ENCODE measurements around the gene FRRS1L. TPM values are rescaled to one million over a fixed set of nuclear protein-coding genes. Genes with fewer than 3 reads are reported as not detected.

The FRRS1L gene
- total and polyA plus RNA-seq, 2 of the 13 experiments (the other 11 are each of a cell fraction or from before 2014, with no cell fraction given), result 0.02 to 0.03 TPM

DNA sequence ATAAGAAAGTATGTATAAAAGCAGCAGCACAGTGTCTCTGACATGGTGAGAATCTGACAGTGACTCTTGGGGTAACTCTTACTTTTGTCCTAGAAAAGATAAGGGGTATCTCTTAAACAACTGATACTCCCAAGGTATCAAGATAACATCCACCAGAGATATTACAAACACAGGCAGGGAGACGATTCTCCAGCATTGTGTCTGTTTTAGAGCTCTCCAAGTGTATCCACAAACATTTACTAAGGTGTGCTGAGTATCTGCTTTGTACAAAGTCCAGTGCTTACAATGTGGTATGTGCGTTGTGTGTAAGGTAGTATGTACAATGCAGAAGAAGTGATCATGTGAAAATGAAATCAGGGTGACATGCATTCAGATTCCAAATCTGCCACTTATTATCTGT lies 42.9 kb downstream of the FRRS1L start:
- Histone ChIP-seq H3K27ac (ENCODE audit: extremely low read length, insufficient read depth, low read length) (peak overlapping the region; percentile 64), H4K20me1 (ENCODE audit: insufficient read depth, low read length) (no peaks in the 10 kb centered on the region), H3K27me3 (ENCODE audit: control insufficient read depth in 1 of 2, insufficient read depth in 2 of 2, low read length in 2 of 2) (no peaks in the 10 kb centered on the region), H3K9ac (ENCODE audit: insufficient read depth, low read depth, low read length) (peak overlapping the region; percentile 25; the same call in 1 of the 2 replicates), H3K79me2 (ENCODE audit: insufficient read depth, low read length) (peaks cover 6% of the 10 kb centered on the region), H3K4me2 (ENCODE audit: low read depth, low read length) (peak overlapping the region; percentile 95), H3K4me1 (ENCODE audit: insufficient read depth, low read length) (peaks cover 74% of the 10 kb centered on the region), H3K4me3 (replicated peaks in 1 of 3; ENCODE audit: insufficient read depth in 1 of 3, low read depth in 2 of 3, low read length in 3 of 3) (peak overlapping the region; percentile 47 to 55 (median 53); a peak in 4 of 6 replicates), H3K36me3 (replicated peaks in 1 of 2; ENCODE audit: control insufficient read depth in 1 of 2, insufficient read depth in 2 of 2, low read length in 2 of 2) (no peaks in the 10 kb centered on the region), H2AFZ (ENCODE audit: low read length) (no peak overlapping the region), H3K9me3 (ENCODE audit: low read length) (no peaks in the 10 kb centered on the region)
- intact Hi-C loops (cut with micrococcal nuclease; ENCODE audit: unreplicated experiment) (loop anchor here (5.0 kb wide), 2 partner anchors 58 to 112 kb away; partner anchors contain the start of gene CTNNAL1), in situ Hi-C loops (cut with HindIII; ENCODE audit: extremely low pct_ligation_motif_present, low pct_unique_long_range_greater_than_20kb) (no loop called here)
- FAIRE-seq (peak; percentile 4), ATAC-seq (no peak), DNase-seq (ENCODE audit: low spot score) (peak; percentile 40)
- CTCF ChIA-PET (ENCODE audit: low intra/inter-chr PET ratio, low total read pairs), result no interaction called here
- POLR2A ChIA-PET, result interaction anchor here (0.9 to 1.2 kb wide), 2 partner anchors 13 to 35 kb away, joined by 3 to 4 read pairs; no protein-coding TSS in a partner anchor
- BruUV-seq (replicated peaks), result no TSS peak
- peak; percentile 7; the same call in 1 of the 2 replicates for TF ChIP-seq HDAC2 (CRISPR knock-in tag; IDR thresholded peaks at IDR 0.05)
- TF ChIP-seq ZNF567 (CRISPR knock-in tag; IDR thresholded peaks at IDR 0.05; ENCODE audit: borderline replicate concordance), result no peak
- no peak for TF ChIP-seq PTBP1 (IDR thresholded peaks at IDR 0.05; ENCODE audit: low read depth, low read length, poor library complexity, severe bottlenecking)
- no peak for TF ChIP-seq ZNF264 (CRISPR knock-in tag; IDR thresholded peaks at IDR 0.05)
- TF ChIP-seq GATAD2A (CRISPR knock-in tag; IDR thresholded peaks at IDR 0.05), result peak; percentile 25; the same call in 1 of the 2 replicates
- TF ChIP-seq ZBTB3 (CRISPR knock-in tag; IDR thresholded peaks at IDR 0.05; ENCODE audit: borderline replicate concordance, low read depth), result no peak
- no peak for TF ChIP-seq MTF1 (CRISPR knock-in tag; IDR thresholded peaks at IDR 0.05)
- TF ChIP-seq, protein P1, sequence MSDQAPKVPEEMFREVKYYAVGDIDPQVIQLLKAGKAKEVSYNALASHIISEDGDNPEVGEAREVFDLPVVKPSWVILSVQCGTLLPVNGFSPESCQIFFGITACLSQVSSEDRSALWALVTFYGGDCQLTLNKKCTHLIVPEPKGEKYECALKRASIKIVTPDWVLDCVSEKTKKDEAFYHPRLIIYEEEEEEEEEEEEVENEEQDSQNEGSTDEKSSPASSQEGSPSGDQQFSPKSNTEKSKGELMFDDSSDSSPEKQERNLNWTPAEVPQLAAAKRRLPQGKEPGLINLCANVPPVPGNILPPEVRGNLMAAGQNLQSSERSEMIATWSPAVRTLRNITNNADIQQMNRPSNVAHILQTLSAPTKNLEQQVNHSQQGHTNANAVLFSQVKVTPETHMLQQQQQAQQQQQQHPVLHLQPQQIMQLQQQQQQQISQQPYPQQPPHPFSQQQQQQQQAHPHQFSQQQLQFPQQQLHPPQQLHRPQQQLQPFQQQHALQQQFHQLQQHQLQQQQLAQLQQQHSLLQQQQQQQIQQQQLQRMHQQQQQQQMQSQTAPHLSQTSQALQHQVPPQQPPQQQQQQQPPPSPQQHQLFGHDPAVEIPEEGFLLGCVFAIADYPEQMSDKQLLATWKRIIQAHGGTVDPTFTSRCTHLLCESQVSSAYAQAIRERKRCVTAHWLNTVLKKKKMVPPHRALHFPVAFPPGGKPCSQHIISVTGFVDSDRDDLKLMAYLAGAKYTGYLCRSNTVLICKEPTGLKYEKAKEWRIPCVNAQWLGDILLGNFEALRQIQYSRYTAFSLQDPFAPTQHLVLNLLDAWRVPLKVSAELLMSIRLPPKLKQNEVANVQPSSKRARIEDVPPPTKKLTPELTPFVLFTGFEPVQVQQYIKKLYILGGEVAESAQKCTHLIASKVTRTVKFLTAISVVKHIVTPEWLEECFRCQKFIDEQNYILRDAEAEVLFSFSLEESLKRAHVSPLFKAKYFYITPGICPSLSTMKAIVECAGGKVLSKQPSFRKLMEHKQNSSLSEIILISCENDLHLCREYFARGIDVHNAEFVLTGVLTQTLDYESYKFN (CRISPR knock-in tag; conservative IDR thresholded peaks at IDR 0.05), result 0 out of 2 replicates have a peak, but pooled peaks have one; percentile 24
- TF ChIP-seq, protein P2, sequence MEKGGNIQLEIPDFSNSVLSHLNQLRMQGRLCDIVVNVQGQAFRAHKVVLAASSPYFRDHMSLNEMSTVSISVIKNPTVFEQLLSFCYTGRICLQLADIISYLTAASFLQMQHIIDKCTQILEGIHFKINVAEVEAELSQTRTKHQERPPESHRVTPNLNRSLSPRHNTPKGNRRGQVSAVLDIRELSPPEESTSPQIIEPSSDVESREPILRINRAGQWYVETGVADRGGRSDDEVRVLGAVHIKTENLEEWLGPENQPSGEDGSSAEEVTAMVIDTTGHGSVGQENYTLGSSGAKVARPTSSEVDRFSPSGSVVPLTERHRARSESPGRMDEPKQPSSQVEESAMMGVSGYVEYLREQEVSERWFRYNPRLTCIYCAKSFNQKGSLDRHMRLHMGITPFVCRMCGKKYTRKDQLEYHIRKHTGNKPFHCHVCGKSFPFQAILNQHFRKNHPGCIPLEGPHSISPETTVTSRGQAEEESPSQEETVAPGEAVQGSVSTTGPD (CRISPR knock-in tag; IDR thresholded peaks at IDR 0.05), result no peak
- TF ChIP-seq HNF4A (CRISPR knock-in tag; IDR thresholded peaks at IDR 0.05), result peak; percentile 41; the same call in 1 of the 2 replicates
- TF ChIP-seq, protein P3, sequence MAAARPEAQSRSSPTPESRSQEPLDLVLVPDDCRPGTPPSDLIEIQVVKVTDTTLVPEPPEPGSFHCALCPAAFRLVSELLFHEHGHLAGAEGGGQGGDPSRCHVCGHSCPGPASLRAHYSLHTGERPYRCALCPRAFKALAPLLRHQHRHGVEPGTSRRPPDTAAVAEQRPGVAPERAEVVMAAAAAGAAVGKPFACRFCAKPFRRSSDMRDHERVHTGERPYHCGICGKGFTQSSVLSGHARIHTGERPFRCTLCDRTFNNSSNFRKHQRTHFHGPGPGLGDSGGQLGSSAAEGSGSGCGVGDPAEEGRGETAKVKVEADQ (CRISPR knock-in tag; IDR thresholded peaks at IDR 0.05; ENCODE audit: borderline replicate concordance), result no peak
- TF ChIP-seq RXRA (CRISPR knock-in tag; IDR thresholded peaks at IDR 0.05), result no peak
- no peak for TF ChIP-seq ZNF10 (CRISPR knock-in tag; IDR thresholded peaks at IDR 0.05; ENCODE audit: borderline replicate concordance, low read depth)
- TF ChIP-seq KMT2A (CRISPR knock-in tag; IDR thresholded peaks at IDR 0.05), result no peak
- 0% methylated on average over 2 of the region's 2 CpGs for WGBS (ENCODE audit: low lambda C conversion rate)

Measured in HepG2 (cell line).